Ovary (tissue), 9 donors: ENCODE data around the gene SORCS2. TPM values are rescaled to one million over a fixed set of nuclear protein-coding genes. Genes with fewer than 3 reads are reported as not detected.

Experiments
- DNase-seq, 5 donors: peaks; one replicate each; pipeline ENCODE4 v3.0.0-alpha.2; 2019 to 2020
- H3K27ac ChIP-seq, 2 donors: fragments of 200-600 bp; one replicate each; pipeline versions ENCODE4 v1.5.1 to v1.8.0; 2019 to 2022
- H3K27me3 ChIP-seq: fragments of 200-600 bp; one replicate; pipeline ENCODE4 v1.8.0; 2022
- H3K36me3 ChIP-seq: fragments of 200-600 bp; sonication (generic); one replicate; pipeline ENCODE4 v1.5.1; 2019
- H3K4me1 ChIP-seq: one replicate; pipeline ENCODE4 v1.8.1; 2013; ENCODE audit warnings: mild to moderate bottlenecking, moderate library complexity; ENCODE audit not compliant: insufficient read depth
- H3K4me3 ChIP-seq: fragments of 200-600 bp; sonication (generic); one replicate; pipeline ENCODE4 v1.5.1; 2017
- H3K9me3 ChIP-seq, 2 donors: fragments of 200-600 bp in 1 of 2; sonication (generic) in 1 of 2; one replicate each; pipeline versions ENCODE4 v1.5.1 to v1.8.1; 2013 to 2019; ENCODE audit warnings: mild to moderate bottlenecking in 1 of 2, moderate library complexity in 1 of 2
- CTCF ChIP-seq, 3 donors: fragments of 450-650 bp in 2 of 3; fragments of 200-600 bp in 1 of 3; IDR thresholded peaks; one replicate each; pipeline versions ENCODE4 v1.5.1 to v1.8.0; 2016 to 2022; ENCODE audit warnings: antibody characterized with exemption in 3 of 3, mild to moderate bottlenecking in 1 of 3
- EP300 ChIP-seq: sonication (generic); formaldehyde crosslinking; IDR thresholded peaks from one replicate; pipeline ENCODE4 v1.6.1; 2017; ENCODE audit warnings: antibody characterized with exemption
- POLR2A ChIP-seq: fragments of 450-650 bp; IDR thresholded peaks from one replicate; pipeline ENCODE4 v1.6.1; 2017; ENCODE audit warnings: antibody characterized with exemption, mild to moderate bottlenecking, moderate library complexity
- WGBS, 3 donors: extraction: QIAGEN DNeasy Blood & Tissue Kit in 1 of 3; methylation state at CpG; one replicate each; pipeline versions ENCODE4 v1.1.5 to v1.1.7; 2013 to 2017; 5-methylcytosine and 5-hydroxymethylcytosine counted together
- intact Hi-C, 4 donors: fragments of 100-400 bp; cut with DNase I; formaldehyde crosslinking; loops; one replicate each; pipeline versions ENCODE4 v1.11.0 to v1.15.1; 2022 to 2023
- polyA plus RNA-seq, 2 donors: library from polyadenylated mRNA; stranded (reverse); fragments of 200-250 nt in 1 of 2; fragments of 350-450 nt in 1 of 2; fragmentation: Illumina TruSeq in 1 of 2; extraction: RNeasy Lipid Tissue Mini Kit (QIAGEN cat#74804) in 1 of 2; gene quantifications; one replicate each; pipeline ENCODE4 v1.2.3, GENCODE V29; 2013 to 2014
- total RNA-seq, 7 donors: library from RNA; depleted of rRNA in 2 of 7; stranded (reverse); fragments of >200 nt in 2 of 7; fragmentation: NEBNext Ultra II Directional in 3 of 7; extraction: Animal tissue kit (Norgen Biotek cat#: 25700) in 3 of 7; gene quantifications; one replicate each; pipeline versions ENCODE4 v1.1.0 to v1.2.4, GENCODE V29; 2016 to 2023
- donor health status: DM: no; HTN: no; CAD: no; lungs with moderate emphysema.
- donor health status: DM: no; HTN: no; CAD: no.
- donor health status: Bipolar disorder and iron deficiency.
- donor health status: DM: yes; HTN: yes; CAD: no.
- donor health status: DM: no; HTN: no; CAD: no.
- donor health status: DM: yes; HTN: yes; CAD: no.

Gene SORCS2
- total and polyA plus RNA-seq, 9 donors, result 0.60 to 23.9 (median 7.1) TPM

- intact Hi-C loops, result no loop called here
- no peak for DNase-seq
- H3K27me3 ChIP-seq, result no peaks in the 10 kb centered on the region
- H3K36me3 ChIP-seq, result no peaks in the 10 kb centered on the region
- no peak overlapping the region for H3K27ac ChIP-seq
- WGBS, 3 donors, result 96 to 100% (median 96%) methylated on average over 6 of the region's 6 CpGs
- no peaks in the 10 kb centered on the region for H3K9me3 ChIP-seq
- H3K4me3 ChIP-seq, result no peak overlapping the region
- TF ChIP-seq POLR2A (no peak), CTCF (IDR thresholded peaks at IDR 0.05) (no peak), EP300 (no peak)
- peaks cover 3% of the 10 kb centered on the region for H3K4me1 ChIP-seq
Measured at GRCh38 chr4:7255996-7256395, 63.7 kb downstream of the SORCS2 start.

GRCh38 chr4:7256984-7257810 is 64.9 kb downstream of the SORCS2 start:
- Histone ChIP-seq H3K9me3 (no peaks in the 10 kb centered on the region), H3K27me3 (no peaks in the 10 kb centered on the region), H3K36me3 (no peaks in the 10 kb centered on the region), H3K4me3 (no peak overlapping the region), H3K4me1 (peaks cover 3% of the 10 kb centered on the region), H3K27ac (no peak overlapping the region)
- WGBS, 3 donors, result 38 to 64% (median 43%) methylated on average over 17 of the region's 17 CpGs
- peak; percentile 73 to 89 (median 78) for DNase-seq
- intact Hi-C loops, result no loop called here
- TF ChIP-seq POLR2A (no peak), EP300 (no peak), CTCF (IDR thresholded peaks at IDR 0.05) (no peak)

- intact Hi-C loops, result no loop called here
Measured at GRCh38 chr4:7259039-7259438, 66.7 kb downstream of the SORCS2 start.

GRCh38 chr4:7260569-7260968 is 68.2 kb downstream of the SORCS2 start:
- intact Hi-C loops, result no loop called here
- no peak for DNase-seq
- Histone ChIP-seq H3K27ac (no peak overlapping the region), H3K27me3 (no peaks in the 10 kb centered on the region), H3K9me3 (no peaks in the 10 kb centered on the region), H3K4me3 (no peak overlapping the region), H3K4me1 (peaks cover 3% of the 10 kb centered on the region), H3K36me3 (no peaks in the 10 kb centered on the region)
- TF ChIP-seq POLR2A (no peak), EP300 (no peak), CTCF (IDR thresholded peaks at IDR 0.05) (no peak)
- 88 to 92% (median 91%) methylated on average over 7 of the region's 7 CpGs for WGBS, 3 donors

More at GRCh38 chr4:7259039-7259438, 66.7 kb downstream of the SORCS2 start:
- no peaks in the 10 kb centered on the region for H3K27me3 ChIP-seq
- no peaks in the 10 kb centered on the region for H3K36me3 ChIP-seq
- H3K4me3 ChIP-seq, result no peak overlapping the region
- WGBS, 3 donors, result 89 to 92% (median 90%) methylated on average over 7 of the region's 7 CpGs
- no peaks in the 10 kb centered on the region for H3K9me3 ChIP-seq
- TF ChIP-seq CTCF (IDR thresholded peaks at IDR 0.05) (no peak), EP300 (no peak), POLR2A (no peak)
- DNase-seq, result no peak
- H3K27ac ChIP-seq, result no peak overlapping the region
- peaks cover 3% of the 10 kb centered on the region for H3K4me1 ChIP-seq
